H9 (cell line): ENCODE results near the gene RAD54L2. TPM values are rescaled to one million over a fixed set of nuclear protein-coding genes. Genes with fewer than 3 reads are reported as not detected.

Experiments used
- DNase-seq: peaks from one replicate; pipeline ENCODE4 v3.0.0-alpha.2; 2017
- H2AFZ ChIP-seq: one replicate; pipeline ENCODE4 v1.6.1; 2013; ENCODE audit warnings: mild to moderate bottlenecking, low read length, control low read depth, moderate library complexity
- H2AK5ac ChIP-seq: 2 replicates; pipeline ENCODE4 v1.6.1; 2013; ENCODE audit warnings: low read length, control low read depth, mixed read lengths; ENCODE audit not compliant: insufficient read length
- H2BK120ac ChIP-seq: one replicate; pipeline ENCODE4 v1.6.1; 2013; ENCODE audit warnings: low read depth, mild to moderate bottlenecking, low read length, control low read depth, inconsistent platforms; ENCODE audit not compliant: poor library complexity, severe bottlenecking
- H2BK12ac ChIP-seq: 2 replicates; pipeline ENCODE4 v1.6.1; 2013; ENCODE audit warnings: low read length, control low read depth, mixed read lengths, low read depth; ENCODE audit not compliant: insufficient read length
- H2BK15ac ChIP-seq: 2 replicates; pipeline ENCODE4 v1.6.1; 2013; ENCODE audit warnings: low read depth, low read length, control low read depth
- H2BK20ac ChIP-seq: one replicate; pipeline ENCODE4 v1.6.1; 2013; ENCODE audit warnings: low read depth, mild to moderate bottlenecking, low read length, control low read depth, inconsistent platforms; ENCODE audit not compliant: poor library complexity, severe bottlenecking
- H2BK5ac ChIP-seq: 2 replicates; pipeline ENCODE4 v1.6.1; 2013; ENCODE audit warnings: low read length, control low read depth, mixed read lengths; ENCODE audit not compliant: insufficient read length
- H3K14ac ChIP-seq: 2 replicates; pipeline ENCODE4 v1.6.1; 2013; ENCODE audit warnings: low read length, control low read depth; ENCODE audit not compliant: insufficient read depth
- H3K18ac ChIP-seq: 2 replicates; pipeline ENCODE4 v1.6.1; 2013; ENCODE audit warnings: low read depth, mild to moderate bottlenecking, mixed read lengths, low read length, control low read depth; ENCODE audit not compliant: insufficient read length
- H3K23ac ChIP-seq: 2 replicates; pipeline ENCODE4 v1.6.1; 2013; ENCODE audit warnings: low read length, control low read depth, mixed read lengths, low read depth; ENCODE audit not compliant: insufficient read length
- H3K23me2 ChIP-seq: 2 replicates; pipeline ENCODE4 v1.6.1; 2013; ENCODE audit warnings: low read depth, mild to moderate bottlenecking, mixed read lengths, low read length, control low read depth; ENCODE audit not compliant: insufficient read length, poor library complexity, severe bottlenecking
- H3K27ac ChIP-seq: 2 replicates; pipeline ENCODE4 v1.5.1; 2013; ENCODE audit warnings: low read length, control low read depth, mixed read lengths, low read depth; ENCODE audit not compliant: insufficient read length
- H3K27me3 ChIP-seq: 2 replicates; pipeline ENCODE4 v1.6.1; 2013; ENCODE audit warnings: low read length, control low read depth, inconsistent platforms; ENCODE audit not compliant: insufficient read depth
- H3K4ac ChIP-seq: 2 replicates; pipeline ENCODE4 v1.6.1; 2013; ENCODE audit warnings: low read depth, mild to moderate bottlenecking, control low read depth, inconsistent platforms, low read length, moderate library complexity
- H3K4me1 ChIP-seq: 2 replicates; pipeline ENCODE4 v1.6.1; 2013; ENCODE audit warnings: low read length, control low read depth, inconsistent platforms; ENCODE audit not compliant: insufficient read depth
- H3K4me2 ChIP-seq: 2 replicates; pipeline ENCODE4 v1.6.1; 2013; ENCODE audit warnings: low read length, control low read depth, mixed read lengths; ENCODE audit not compliant: insufficient read length, insufficient read depth
- H3K56ac ChIP-seq: 2 replicates; pipeline ENCODE4 v1.6.1; 2013; ENCODE audit warnings: low read depth, mild to moderate bottlenecking, mixed read lengths, low read length, control low read depth; ENCODE audit not compliant: insufficient read length
- H3K79me1 ChIP-seq: 2 replicates; pipeline ENCODE4 v1.6.1; 2013; ENCODE audit warnings: low read depth, mild to moderate bottlenecking, moderate library complexity, low read length, control low read depth, inconsistent platforms; ENCODE audit not compliant: insufficient read depth, poor library complexity, severe bottlenecking
- H3K79me2 ChIP-seq: 2 replicates; pipeline ENCODE4 v1.6.1; 2013; ENCODE audit warnings: low read length, control low read depth, inconsistent platforms; ENCODE audit not compliant: insufficient read depth
- H3K9ac ChIP-seq: 2 replicates; pipeline ENCODE4 v1.6.1; 2013; ENCODE audit warnings: low read length, control low read depth, mixed read lengths; ENCODE audit not compliant: insufficient read length; ENCODE audit errors: extremely low read depth
- H3K9me3 ChIP-seq: one replicate; pipeline ENCODE4 v1.6.1; 2013; ENCODE audit warnings: low read depth, low read length, inconsistent platforms; ENCODE audit not compliant: control insufficient read depth
- H3T11ph ChIP-seq: one replicate; pipeline ENCODE4 v1.6.1; 2013; ENCODE audit warnings: mild to moderate bottlenecking, low read length, control low read depth, inconsistent platforms
- H4K20me1 ChIP-seq: one replicate; pipeline ENCODE4 v1.6.1; 2013; ENCODE audit not compliant: control insufficient read depth, insufficient read length, insufficient read depth
- H4K5ac ChIP-seq: 2 replicates; pipeline ENCODE4 v1.6.1; 2013; ENCODE audit warnings: low read depth, mild to moderate bottlenecking, mixed read lengths, low read length, control low read depth; ENCODE audit not compliant: insufficient read length
- H4K8ac ChIP-seq: replicated peaks from 2 replicates; pipeline ENCODE4 v1.6.1; 2013; ENCODE audit warnings: low read length, control low read depth, mixed read lengths, low read depth; ENCODE audit not compliant: insufficient read length
- H4K91ac ChIP-seq: 2 replicates; pipeline ENCODE4 v1.6.1; 2013; ENCODE audit warnings: low read depth, mild to moderate bottlenecking, moderate library complexity, mixed read lengths, low read length, control low read depth; ENCODE audit not compliant: insufficient read length
- H3K27ac Mint-ChIP-seq, 3 experiments: 2 replicates in 2 of 3; 3 replicates in 1 of 3; pipeline ENCODE4 v1.8.0; 2020 to 2021; ENCODE audit warnings: mixed read lengths in 3 of 3, mild to moderate bottlenecking in 1 of 3, moderate library complexity in 1 of 3
- H3K27me3 Mint-ChIP-seq: 2 replicates; pipeline ENCODE4 v1.8.0; 2021; ENCODE audit warnings: low read depth, mild to moderate bottlenecking, moderate library complexity, mixed read lengths
- H3K36me3 Mint-ChIP-seq, 3 experiments: 2 replicates in 2 of 3; 3 replicates in 1 of 3; pipeline ENCODE4 v1.8.0; 2020 to 2021; ENCODE audit warnings: low read depth in 3 of 3, mixed read lengths in 3 of 3; ENCODE audit not compliant: insufficient read depth in 1 of 3
- H3K4me1 Mint-ChIP-seq, 2 experiments: 2 replicates each; pipeline ENCODE4 v1.8.0; 2020; ENCODE audit warnings: mixed read lengths in 2 of 2
- H3K4me3 Mint-ChIP-seq, 2 experiments: 2 replicates in 1 of 2; 3 replicates in 1 of 2; pipeline ENCODE4 v1.8.0; 2020 to 2021; ENCODE audit warnings: mild to moderate bottlenecking in 2 of 2, mixed read lengths in 2 of 2, moderate library complexity in 1 of 2
- H3K9me3 Mint-ChIP-seq, 2 experiments: 2 replicates in 1 of 2; 3 replicates in 1 of 2; pipeline ENCODE4 v1.8.0; 2020; ENCODE audit warnings: mild to moderate bottlenecking in 2 of 2, mixed read lengths in 2 of 2, moderate library complexity in 1 of 2
- WGBS: extraction: QIAGEN DNeasy Blood & Tissue Kit; methylation state at CpG from one replicate; pipeline ENCODE4 v1.1.7; 2013; ENCODE audit warnings: missing lambda C conversion rate, low lambda C conversion rate, mixed read lengths; ENCODE audit not compliant: insufficient read length; ENCODE audit errors: extremely low coverage; 5-methylcytosine and 5-hydroxymethylcytosine counted together
- total RNA-seq: library from RNA; stranded (reverse); gene quantifications from 2 replicates; pipeline ENCODE4 v1.2.1, GENCODE V29; 2021
- TF ChIP-seq, protein P1 (sequence below): fragments of 200-600 bp; sonication (generic); conservative IDR thresholded peaks from 3 replicates; pipeline ENCODE4 v1.8.0; 2021; ENCODE audit warnings: antibody characterized with exemption, mild to moderate bottlenecking

Gene RAD54L2
- total RNA-seq, 1 experiment from 2014 or later, result 40.7 TPM

DNA sequence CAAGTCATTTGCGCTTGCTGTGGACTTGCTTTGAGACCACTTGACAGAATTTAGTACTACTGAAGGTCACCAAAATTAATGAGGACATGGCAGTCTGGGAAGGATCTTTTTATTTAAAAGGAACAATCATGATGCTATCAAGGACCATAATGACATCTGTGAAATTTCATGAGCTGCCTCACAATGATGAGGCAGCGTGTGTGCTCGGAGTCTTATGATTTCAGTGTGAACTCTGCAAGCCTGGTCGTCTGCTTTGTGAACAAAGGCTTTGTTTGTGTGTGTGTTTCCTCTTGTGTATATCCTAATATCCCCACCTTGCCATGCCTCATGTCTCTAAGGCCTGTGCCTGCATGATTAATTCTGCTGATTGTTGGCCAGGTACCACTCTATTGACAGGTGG is 46.7 kb downstream of the RAD54L2 start:
- Histone ChIP-seq H3K56ac (no peak overlapping the region), H3K27me3 (no peaks in the 10 kb centered on the region), H4K5ac (no peak overlapping the region), H3K79me1 (no peaks in the 10 kb centered on the region), H3K9me3 (no peaks in the 10 kb centered on the region), H2BK12ac (no peak overlapping the region), H3K23me2 (no peaks in the 10 kb centered on the region), H3K27ac (no peak overlapping the region), H2BK5ac (no peak overlapping the region), H3K9ac (no peak overlapping the region), H4K20me1 (no peaks in the 10 kb centered on the region), H2AFZ (no peak overlapping the region), H4K91ac (no peak overlapping the region), H3K4me2 (no peak overlapping the region), H3K4ac (no peak overlapping the region), H3K18ac (no peak overlapping the region), H3T11ph (no peak overlapping the region), H3K79me2 (no peaks in the 10 kb centered on the region; the same call in 1 of the 2 replicates), H3K4me1 (peaks cover 7% of the 10 kb centered on the region; the same call in 1 of the 2 replicates), H2BK120ac (no peak overlapping the region), H3K23ac (no peak overlapping the region), H2AK5ac (no peak overlapping the region), H4K8ac (no peak overlapping the region), H2BK15ac (no peak overlapping the region), H2BK20ac (no peak overlapping the region), H3K14ac (no peak overlapping the region)
- Mint-ChIP-seq H3K27me3 (no peaks in the 10 kb centered on the region), H3K27ac (no peak overlapping the region), H3K4me3 (no peak overlapping the region), H3K4me1 (peaks cover 22 to 28% of the 10 kb centered on the region in 2 experiments), H3K36me3 (peaks cover 3 to 22% (median 11%) of the 10 kb centered on the region in 3 experiments; a peak in 5 of 7 replicates), H3K9me3 (no peaks in the 10 kb centered on the region)
- TF ChIP-seq, protein P1, sequence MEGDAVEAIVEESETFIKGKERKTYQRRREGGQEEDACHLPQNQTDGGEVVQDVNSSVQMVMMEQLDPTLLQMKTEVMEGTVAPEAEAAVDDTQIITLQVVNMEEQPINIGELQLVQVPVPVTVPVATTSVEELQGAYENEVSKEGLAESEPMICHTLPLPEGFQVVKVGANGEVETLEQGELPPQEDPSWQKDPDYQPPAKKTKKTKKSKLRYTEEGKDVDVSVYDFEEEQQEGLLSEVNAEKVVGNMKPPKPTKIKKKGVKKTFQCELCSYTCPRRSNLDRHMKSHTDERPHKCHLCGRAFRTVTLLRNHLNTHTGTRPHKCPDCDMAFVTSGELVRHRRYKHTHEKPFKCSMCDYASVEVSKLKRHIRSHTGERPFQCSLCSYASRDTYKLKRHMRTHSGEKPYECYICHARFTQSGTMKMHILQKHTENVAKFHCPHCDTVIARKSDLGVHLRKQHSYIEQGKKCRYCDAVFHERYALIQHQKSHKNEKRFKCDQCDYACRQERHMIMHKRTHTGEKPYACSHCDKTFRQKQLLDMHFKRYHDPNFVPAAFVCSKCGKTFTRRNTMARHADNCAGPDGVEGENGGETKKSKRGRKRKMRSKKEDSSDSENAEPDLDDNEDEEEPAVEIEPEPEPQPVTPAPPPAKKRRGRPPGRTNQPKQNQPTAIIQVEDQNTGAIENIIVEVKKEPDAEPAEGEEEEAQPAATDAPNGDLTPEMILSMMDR, result no peak
- DNase-seq, result no peak
- WGBS, result no CpG with 5 or more reads among the region's 4 CpGs
